ENCODE data around the gene KIF3C. TPM values are rescaled to one million over a fixed set of nuclear protein-coding genes. Genes with fewer than 3 reads are reported as not detected.

Gene KIF3C
- total and polyA plus RNA-seq, 2 of the 4 experiments (the other 2 are of a cell fraction) = 8.3 to 15.4 TPM

- ATAC-seq (ENCODE audit: low read depth) (no peak), DNase-seq (no peak)
- Histone ChIP-seq H2BK5ac (ENCODE audit: low read depth, low read length, poor library complexity, severe bottlenecking) (no peak overlapping the region), H3K36me3 (ENCODE audit: control insufficient read depth, insufficient read depth, low read length) (peaks cover 27% of the 10 kb centered on the region), H3K56ac (ENCODE audit: extremely low read depth, insufficient read depth, low read length) (no peak overlapping the region), H3K27me3 (ENCODE audit: control insufficient read depth, insufficient read depth, low read length) (peaks cover 11% of the 10 kb centered on the region), H3K9me3 (ENCODE audit: control insufficient read depth, insufficient read depth, low read length) (no peaks in the 10 kb centered on the region), H2BK15ac (ENCODE audit: low read depth, low read length) (no peak overlapping the region), H3K4ac (ENCODE audit: low read depth, low read length) (no peak overlapping the region), H3K23ac (ENCODE audit: low read depth, low read length) (no peak overlapping the region), H3K27ac (ENCODE audit: insufficient read depth, low read length) (no peak overlapping the region), H2AK5ac (ENCODE audit: low read depth, low read length) (no peak overlapping the region), H3K4me1 (ENCODE audit: control insufficient read depth, insufficient read depth, low read length) (no peaks in the 10 kb centered on the region), H4K20me1 (ENCODE audit: insufficient read depth, low read length) (no peaks in the 10 kb centered on the region), H2BK20ac (ENCODE audit: low read depth, low read length) (no peak overlapping the region), H3K18ac (ENCODE audit: low read depth, low read length) (no peak overlapping the region), H2AFZ (replicated peaks; ENCODE audit: low read length, poor library complexity) (no peak overlapping the region), H4K8ac (ENCODE audit: low read depth in 2 of 2, low read length in 2 of 2) (no peak overlapping the region), H2BK120ac (ENCODE audit: low read depth, low read length) (no peak overlapping the region), H3K4me3 (ENCODE audit: insufficient read depth, low read depth, low read length) (no peak overlapping the region), H4K5ac (ENCODE audit: low read depth, low read length) (no peak overlapping the region), H3K9me1 (ENCODE audit: insufficient read depth, low read length) (no peaks in the 10 kb centered on the region; the same call in 1 of the 2 replicates), H2AK9ac (replicated peaks; ENCODE audit: low read depth, low read length, poor library complexity) (no peak overlapping the region), H4K91ac (ENCODE audit: insufficient read depth, low read depth, low read length) (no peak overlapping the region), H3K14ac (replicated peaks; ENCODE audit: low read depth, low read length) (no peak overlapping the region), H3K9ac (ENCODE audit: low read depth, low read length) (no peak overlapping the region), H3K4me2 (ENCODE audit: low read depth, low read length) (no peak overlapping the region), H3K79me1 (ENCODE audit: low read depth in 1 of 2, low read length in 2 of 2) (no peaks in the 10 kb centered on the region)
- no TSS peak for BruUV-seq (replicated peaks)
- in situ Hi-C loops (cut with MboI; ENCODE audit: low sequenced_read_pairs) (no loop called here), intact Hi-C loops (cut with micrococcal nuclease) (no loop called here), dilution Hi-C loops (cut with HindIII; ENCODE audit: low sequenced_read_pairs, unreplicated experiment) (no loop called here)
- CTCF ChIA-PET = no interaction called here
- POLR2A ChIA-PET (ENCODE audit: unreplicated experiment) = no interaction called here
- no CpG with 5 or more reads among the region's 18 CpGs for WGBS, 2 experiments (ENCODE audit: extremely low coverage in 2 of 2, insufficient read length in 1 of 2)
- TF ChIP-seq POLR2A (IDR thresholded peaks at IDR 0.05; ENCODE audit: low read depth, low read length) = no peak
- no peak for TF ChIP-seq CEBPB (IDR thresholded peaks at IDR 0.05; ENCODE audit: low read depth, low read length)
- TF ChIP-seq BHLHE40 (IDR thresholded peaks at IDR 0.05; ENCODE audit: low read depth, low read length) = no peak
- TF ChIP-seq RFX5 (IDR thresholded peaks at IDR 0.05; ENCODE audit: low read depth, low read length) = no peak
- TF ChIP-seq MXI1 (IDR thresholded peaks at IDR 0.05; ENCODE audit: borderline replicate concordance, low read depth, low read length) = no peak
- TF ChIP-seq CTCF (conservative IDR thresholded peaks at IDR 0.05; ENCODE audit: low read depth, low read length) = no peak
- TF ChIP-seq NFE2L2 (IDR thresholded peaks at IDR 0.05; ENCODE audit: low read depth, low read length) = no peak
- TF ChIP-seq MAZ (IDR thresholded peaks at IDR 0.05; ENCODE audit: borderline replicate concordance, low read depth, low read length) = no peak
- no peak for TF ChIP-seq USF2 (IDR thresholded peaks at IDR 0.05; ENCODE audit: low read depth, low read length)
- TF ChIP-seq ELK1 (IDR thresholded peaks at IDR 0.05; ENCODE audit: borderline replicate concordance, low read depth, low read length) = no peak
- no peak for TF ChIP-seq SMC3 (IDR thresholded peaks at IDR 0.05; ENCODE audit: low read depth, low read length)
- no peak for TF ChIP-seq MAFK (IDR thresholded peaks at IDR 0.05; ENCODE audit: low read depth, low read length)
- no peak for TF ChIP-seq RCOR1 (IDR thresholded peaks at IDR 0.05; ENCODE audit: insufficient replicate concordance, low read length)
- TF ChIP-seq CHD1 (IDR thresholded peaks at IDR 0.05; ENCODE audit: low read depth, low read length) = no peak
Observed at GRCh38 chr2:25928668-25929067, 53.6 kb downstream of the KIF3C start.

Data from IMR-90 (cell line).